Hematopoietic multipotent progenitor cell treated with erythropoietin and hydrocortisone succinate and interleukin-3 and kit ligand, for 4 days (in vitro differentiated cells): ENCODE measurements around the gene CCNA1.
A peak's percentile ranks its signal among the peaks of the same experiment; 100 is the strongest.

ENCODE experiments used
- DNase-seq: peaks from one replicate; pipeline ENCODE4 v3.0.0-alpha.2; 2015

CCNA1 gene

DNA sequence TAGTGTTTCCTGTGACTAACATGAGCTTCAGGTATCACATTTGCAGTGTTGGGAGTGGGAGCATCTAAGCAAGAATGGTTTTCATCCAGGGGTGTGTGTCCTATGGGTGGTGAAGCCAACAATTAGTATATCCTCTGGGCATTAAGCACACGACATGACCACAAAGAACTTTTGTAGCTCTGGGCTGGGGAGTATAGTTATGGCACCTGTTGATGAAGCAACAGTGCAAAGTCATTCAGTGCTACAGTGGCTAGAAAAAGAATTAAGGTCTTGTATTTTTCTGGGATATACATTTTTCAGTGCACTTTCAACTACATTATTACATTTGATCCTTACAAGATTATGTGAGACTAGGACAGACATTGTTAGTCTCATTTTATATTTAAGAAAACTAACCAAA, 21.8 kb downstream of the CCNA1 start:
- DNase-seq = no peak

DNA sequence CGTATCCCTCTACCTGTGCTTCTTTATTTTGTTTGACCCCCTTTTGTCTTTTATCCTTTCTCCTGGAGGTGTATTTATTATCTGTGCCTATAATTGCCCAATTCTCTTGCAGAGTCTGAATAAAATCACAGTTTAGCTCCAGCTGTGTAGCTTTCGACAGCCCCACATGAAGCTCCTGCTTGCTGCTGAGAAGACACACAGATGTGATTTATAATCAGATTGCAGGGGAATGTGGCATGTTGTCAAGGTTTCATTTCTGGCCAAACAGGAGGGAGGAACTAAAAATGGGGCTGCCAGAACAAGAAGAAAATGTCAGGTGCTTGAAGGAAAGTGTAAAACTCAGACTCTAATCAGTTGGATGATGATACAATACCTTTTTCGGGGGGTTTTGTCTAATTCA, 22.7 kb downstream of the CCNA1 start:
- peak; percentile 33 for DNase-seq

DNA sequence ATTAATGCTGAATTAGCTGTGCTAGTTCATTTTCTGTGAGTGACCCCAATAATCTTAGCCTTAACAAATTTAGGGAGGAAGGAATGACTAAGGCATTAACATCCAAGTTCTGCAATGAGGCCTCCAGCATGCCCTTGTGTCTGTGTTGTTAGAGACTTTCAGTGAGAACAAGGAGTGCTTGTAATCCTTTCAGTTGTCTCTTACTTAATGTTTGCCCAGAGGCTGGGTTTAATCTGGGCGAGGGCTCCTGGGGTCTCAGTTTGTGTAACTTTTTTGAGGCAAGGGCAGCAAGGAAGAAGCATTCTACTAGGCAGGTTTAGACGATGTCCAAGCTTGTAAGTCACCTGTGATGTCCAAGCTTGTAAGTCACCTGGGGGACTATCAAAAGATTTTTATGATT, 24.3 kb downstream of the CCNA1 start:
- DNase-seq = no peak

DNA sequence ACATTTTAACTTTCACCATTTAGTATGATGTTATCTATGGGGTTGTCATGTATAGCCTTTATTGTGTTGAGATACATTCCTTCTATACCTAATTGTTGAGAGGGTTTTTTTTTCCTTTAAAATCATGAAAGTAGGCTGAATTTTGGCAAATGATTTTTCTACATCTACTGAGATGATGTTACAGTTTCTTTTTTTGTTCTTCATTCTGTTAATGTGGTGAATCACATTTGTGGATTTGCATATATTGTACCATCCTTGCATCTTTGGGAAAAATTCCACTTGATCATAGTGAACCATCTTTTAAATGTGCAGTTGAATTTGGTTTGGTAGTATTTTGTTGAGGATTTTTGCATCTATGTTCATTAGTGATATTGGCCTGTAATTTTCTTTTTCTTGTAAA, 29.2 kb downstream of the CCNA1 start:
- no peak for DNase-seq

DNA sequence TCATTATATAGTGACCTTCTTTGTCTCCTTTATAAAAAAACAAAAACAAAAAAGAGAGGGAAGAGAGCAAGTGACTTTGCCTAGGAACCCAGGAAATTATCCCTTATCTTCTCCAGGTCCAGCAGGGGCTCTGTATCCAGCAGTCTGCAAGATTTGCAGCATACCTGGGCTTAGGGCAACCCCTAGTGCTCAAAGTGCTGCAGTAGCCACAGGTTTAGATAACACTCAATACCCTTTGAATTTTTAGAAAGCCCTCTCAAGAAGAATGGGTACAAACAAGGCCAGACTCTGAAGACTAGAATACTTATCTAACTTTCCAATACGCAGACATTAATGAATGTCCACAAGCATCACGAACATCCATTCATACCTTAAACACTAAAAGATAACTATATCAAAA, 43.2 kb downstream of the CCNA1 start:
- DNase-seq = peak; percentile 62

DNA sequence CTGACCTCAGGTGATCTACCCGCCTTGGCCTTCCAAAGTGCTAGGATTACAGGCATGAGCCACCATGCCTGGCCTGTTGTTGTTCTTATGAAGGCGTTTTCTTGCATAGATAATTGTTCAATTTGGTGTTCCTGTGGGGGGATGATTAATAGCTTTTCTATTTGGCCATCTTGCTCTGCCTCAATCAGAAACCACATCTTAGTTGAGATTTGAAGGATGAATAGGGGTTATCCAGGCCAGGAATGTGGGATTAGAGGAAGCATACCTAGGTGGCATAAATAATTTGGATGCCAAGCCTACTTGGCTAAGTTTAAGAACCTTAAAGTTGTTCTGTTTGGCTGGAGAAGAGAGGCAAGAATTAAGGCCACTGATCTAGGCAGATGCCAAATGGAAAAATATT, 44.4 kb downstream of the CCNA1 start:
- DNase-seq = no peak

DNA sequence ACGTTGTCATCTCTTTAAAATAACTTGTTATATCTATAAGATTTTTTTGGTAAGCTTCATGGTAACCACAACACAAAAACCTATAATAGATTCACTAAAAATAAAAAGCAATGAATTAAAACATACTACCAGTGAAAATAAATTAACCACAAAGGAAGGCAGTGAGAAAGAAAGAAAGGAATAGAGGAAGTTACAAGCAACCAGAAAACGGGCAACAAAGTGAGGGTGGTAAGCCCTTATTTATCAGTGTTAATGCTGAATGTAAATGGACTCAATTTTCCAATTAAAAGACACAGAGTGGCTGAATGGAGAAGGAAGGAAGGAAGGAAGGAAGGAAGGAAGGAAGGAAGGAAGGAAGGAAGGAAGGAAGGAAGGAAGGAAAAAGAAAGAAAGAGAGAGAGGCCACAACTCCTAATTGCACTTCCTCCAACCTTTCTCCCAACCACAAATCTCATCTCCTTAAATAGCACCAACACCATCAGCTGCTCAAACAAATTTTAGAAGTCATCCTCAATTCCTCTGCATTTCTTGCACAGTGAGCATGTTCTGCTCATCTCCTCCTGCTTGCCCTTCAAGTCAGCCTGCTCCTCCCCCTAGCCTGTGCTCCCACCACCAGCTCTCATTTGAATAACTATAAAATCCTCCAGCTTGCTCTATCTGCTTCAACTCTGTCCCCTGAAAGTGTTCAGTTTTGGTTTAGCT, 48.6 kb downstream of the CCNA1 start:
- DNase-seq = peak; percentile 37

DNA sequence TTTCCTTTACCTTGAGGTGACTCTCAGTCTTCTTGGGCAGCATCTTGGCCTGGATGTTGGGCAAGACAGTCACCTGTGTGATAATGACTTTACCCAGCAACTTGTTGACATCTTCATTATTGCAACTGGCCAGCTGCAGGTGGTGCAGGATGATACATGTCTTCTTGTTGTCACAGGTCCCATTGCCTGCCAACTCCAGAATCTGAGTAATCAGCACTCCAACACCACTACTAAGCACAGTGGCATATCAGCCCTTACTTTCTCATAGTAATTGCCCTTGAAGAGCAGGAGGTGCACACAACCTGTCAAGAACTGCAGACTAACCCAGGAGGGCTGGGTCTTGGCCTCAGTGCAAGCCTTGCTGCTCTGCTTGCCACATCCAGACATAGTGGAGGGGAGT, 57.8 kb downstream of the CCNA1 start:
- no peak for DNase-seq
